ENCODE data around the gene DPF3.

DPF3 gene

GRCh38 chr14:72611506-72611905 lies 282.4 kb downstream of the DPF3 start:
- DNase-seq (ENCODE audit: low read depth): no peak
- no peak for TF ChIP-seq CTCF (conservative IDR thresholded peaks at IDR 0.05; ENCODE audit: low read depth, low read length)
- no peak overlapping the region for H3K4me3 ChIP-seq (ENCODE audit: low read length)

- no peak for DNase-seq (ENCODE audit: low read depth)
- TF ChIP-seq CTCF (conservative IDR thresholded peaks at IDR 0.05; ENCODE audit: low read depth, low read length): no peak
- H3K4me3 ChIP-seq (ENCODE audit: low read length): no peak overlapping the region
Observed at GRCh38 chr14:72610831-72611200, 283.1 kb downstream of the DPF3 start.

- no peak for TF ChIP-seq CTCF (conservative IDR thresholded peaks at IDR 0.05; ENCODE audit: low read depth, low read length)
- DNase-seq (ENCODE audit: low read depth): no peak
Observed at GRCh38 chr14:72610096-72610830, 283.6 kb downstream of the DPF3 start.

GRCh38 chr14:72609205-72609916 lies 284.5 kb downstream of the DPF3 start:
- no peak for DNase-seq (ENCODE audit: low read depth)
- no peak for TF ChIP-seq CTCF (conservative IDR thresholded peaks at IDR 0.05; ENCODE audit: low read depth, low read length)
- no peak overlapping the region for H3K4me3 ChIP-seq (ENCODE audit: low read length)

More at GRCh38 chr14:72610096-72610830, 283.6 kb downstream of the DPF3 start:
- H3K4me3 ChIP-seq (ENCODE audit: low read length): no peak overlapping the region

- TF ChIP-seq CTCF (conservative IDR thresholded peaks at IDR 0.05; ENCODE audit: low read depth, low read length): no peak
- no peak overlapping the region for H3K4me3 ChIP-seq (ENCODE audit: low read length)
- DNase-seq (ENCODE audit: low read depth): peak; percentile 54
Observed at GRCh38 chr14:72608391-72609204, 285.3 kb downstream of the DPF3 start.

GRCh38 chr14:72607386-72608130 lies 286.3 kb downstream of the DPF3 start:
- no peak for TF ChIP-seq CTCF (conservative IDR thresholded peaks at IDR 0.05; ENCODE audit: low read depth, low read length)
- H3K4me3 ChIP-seq (ENCODE audit: low read length): no peak overlapping the region
- DNase-seq (ENCODE audit: low read depth): no peak
